ENCODE data around the gene CRIP2. TPM values are rescaled to one million over a fixed set of nuclear protein-coding genes. Genes with fewer than 3 reads are reported as not detected.

CRIP2 gene
- total and polyA plus RNA-seq, 4 donors: 267 to 698 (median 392) TPM

- no peak for DNase-seq
- intact Hi-C loops (cut with DNase I): no loop called here
- Histone ChIP-seq H3K9me3 (ENCODE audit: control insufficient read depth, low read length) (no peaks in the 10 kb centered on the region), H3K4me1 (ENCODE audit: control insufficient read depth in 1 of 2, insufficient read depth in 2 of 2, low read length in 2 of 2) (no peaks in the 10 kb centered on the region), H3K27ac (ENCODE audit: low read depth in 1 of 2, low read length in 2 of 2) (no peak overlapping the region), H3K4me3 (ENCODE audit: low read length in 2 of 2) (no peak overlapping the region), H3K36me3 (ENCODE audit: control insufficient read depth in 1 of 2, insufficient read depth in 2 of 2, low read length in 1 of 2) (no peaks in the 10 kb centered on the region), H3K27me3 (ENCODE audit: control insufficient read depth in 1 of 2, insufficient read depth in 2 of 2, low read length in 1 of 2) (no peaks in the 10 kb centered on the region)
- WGBS, 2 donors: 99 to 100% methylated on average over 1 of the region's 1 CpG
- no peak for ATAC-seq (ENCODE audit: low FRiP score)
These were observed 43.4 kb upstream of the CRIP2 start for GRCh38 chr14:105431256-105431655.

- Histone ChIP-seq H3K4me3 (ENCODE audit: low read length in 2 of 2) (no peak overlapping the region), H3K4me1 (ENCODE audit: control insufficient read depth in 1 of 2, insufficient read depth in 2 of 2, low read length in 2 of 2) (no peaks in the 10 kb centered on the region), H3K36me3 (ENCODE audit: control insufficient read depth in 1 of 2, insufficient read depth in 2 of 2, low read length in 1 of 2) (no peaks in the 10 kb centered on the region), H3K27me3 (ENCODE audit: control insufficient read depth in 1 of 2, insufficient read depth in 2 of 2, low read length in 1 of 2) (no peaks in the 10 kb centered on the region), H3K9me3 (ENCODE audit: control insufficient read depth, low read length) (no peaks in the 10 kb centered on the region), H3K27ac (ENCODE audit: low read depth in 1 of 2, low read length in 2 of 2) (no peak overlapping the region)
- 88 to 89% methylated on average over 12 of the region's 12 CpGs for WGBS, 2 donors
- ATAC-seq (ENCODE audit: low FRiP score) (no peak), DNase-seq (no peak)
- intact Hi-C loops (cut with DNase I): no loop called here
These were observed 42.0 kb upstream of the CRIP2 start for GRCh38 chr14:105432657-105433056.

- intact Hi-C loops (cut with DNase I): no loop called here
- no peak for DNase-seq
- no peaks in the 10 kb centered on the region for H3K36me3 ChIP-seq (ENCODE audit: control insufficient read depth in 1 of 2, insufficient read depth in 2 of 2, low read length in 1 of 2)
- no peaks in the 10 kb centered on the region for H3K27me3 ChIP-seq (ENCODE audit: control insufficient read depth in 1 of 2, insufficient read depth in 2 of 2, low read length in 1 of 2)
- H3K4me3 ChIP-seq (ENCODE audit: low read length in 2 of 2): no peak overlapping the region
- 77 to 80% methylated on average over 17 of the region's 17 CpGs for WGBS, 2 donors
- H3K4me1 ChIP-seq (ENCODE audit: control insufficient read depth in 1 of 2, insufficient read depth in 2 of 2, low read length in 2 of 2): no peaks in the 10 kb centered on the region
- H3K27ac ChIP-seq (ENCODE audit: low read depth in 1 of 2, low read length in 2 of 2): no peak overlapping the region
- ATAC-seq (ENCODE audit: low FRiP score): peak; percentile 19
- H3K9me3 ChIP-seq (ENCODE audit: control insufficient read depth, low read length): no peaks in the 10 kb centered on the region
These were observed 41.4 kb upstream of the CRIP2 start for GRCh38 chr14:105433161-105433605.

GRCh38 chr14:105436402-105436801 lies 38.2 kb upstream of the CRIP2 start:
- no peak for ATAC-seq (ENCODE audit: low FRiP score)
- Histone ChIP-seq H3K36me3 (ENCODE audit: control insufficient read depth in 1 of 2, insufficient read depth in 2 of 2, low read length in 1 of 2) (no peaks in the 10 kb centered on the region), H3K4me1 (ENCODE audit: control insufficient read depth in 1 of 2, insufficient read depth in 2 of 2, low read length in 2 of 2) (no peaks in the 10 kb centered on the region), H3K27ac (ENCODE audit: low read depth in 1 of 2, low read length in 2 of 2) (no peak overlapping the region), H3K4me3 (ENCODE audit: low read length in 2 of 2) (no peak overlapping the region), H3K27me3 (ENCODE audit: control insufficient read depth in 1 of 2, insufficient read depth in 2 of 2, low read length in 1 of 2) (no peaks in the 10 kb centered on the region), H3K9me3 (ENCODE audit: control insufficient read depth, low read length) (no peaks in the 10 kb centered on the region)
- intact Hi-C loops (cut with DNase I): no loop called here
- 50 to 58% methylated on average over 12 of the region's 12 CpGs for WGBS, 2 donors
- DNase-seq: no peak

- H3K4me3 ChIP-seq (ENCODE audit: low read length in 2 of 2): no peak overlapping the region
- no peaks in the 10 kb centered on the region for H3K4me1 ChIP-seq (ENCODE audit: control insufficient read depth in 1 of 2, insufficient read depth in 2 of 2, low read length in 2 of 2)
- WGBS, 2 donors: 86 to 88% methylated on average over 30 to 31 of the region's 31 CpGs
- H3K27ac ChIP-seq (ENCODE audit: low read depth in 1 of 2, low read length in 2 of 2): no peak overlapping the region
- no peaks in the 10 kb centered on the region for H3K36me3 ChIP-seq (ENCODE audit: control insufficient read depth in 1 of 2, insufficient read depth in 2 of 2, low read length in 1 of 2)
- intact Hi-C loops (cut with DNase I): no loop called here
- H3K9me3 ChIP-seq (ENCODE audit: control insufficient read depth, low read length): no peaks in the 10 kb centered on the region
- ATAC-seq (ENCODE audit: low FRiP score) (peak; percentile 26), DNase-seq (no peak)
- no peaks in the 10 kb centered on the region for H3K27me3 ChIP-seq (ENCODE audit: control insufficient read depth in 1 of 2, insufficient read depth in 2 of 2, low read length in 1 of 2)
These were observed 37.5 kb upstream of the CRIP2 start for GRCh38 chr14:105436891-105437722.

- H3K27me3 ChIP-seq (ENCODE audit: control insufficient read depth in 1 of 2, insufficient read depth in 2 of 2, low read length in 1 of 2): no peaks in the 10 kb centered on the region
- intact Hi-C loops (cut with DNase I): no loop called here
- peaks cover 0 to 1% of the 10 kb centered on the region in 2 donors for H3K36me3 ChIP-seq (ENCODE audit: control insufficient read depth in 1 of 2, insufficient read depth in 2 of 2, low read length in 1 of 2)
- 88 to 89% methylated on average over 18 of the region's 18 CpGs for WGBS, 2 donors
- DNase-seq (no peak), ATAC-seq (ENCODE audit: low FRiP score) (no peak)
- H3K4me3 ChIP-seq (ENCODE audit: low read length in 2 of 2): no peak overlapping the region
- H3K4me1 ChIP-seq (ENCODE audit: control insufficient read depth in 1 of 2, insufficient read depth in 2 of 2, low read length in 2 of 2): no peaks in the 10 kb centered on the region
- no peak overlapping the region for H3K27ac ChIP-seq (ENCODE audit: low read depth in 1 of 2, low read length in 2 of 2)
- no peaks in the 10 kb centered on the region for H3K9me3 ChIP-seq (ENCODE audit: control insufficient read depth, low read length)
These were observed 36.7 kb upstream of the CRIP2 start for GRCh38 chr14:105437723-105438500.

- 87 to 90% methylated on average over 11 of the region's 11 CpGs for WGBS, 2 donors
- H3K36me3 ChIP-seq (ENCODE audit: control insufficient read depth in 1 of 2, insufficient read depth in 2 of 2, low read length in 1 of 2): peaks cover 0 to 1% of the 10 kb centered on the region in 2 donors
- no peak overlapping the region for H3K27ac ChIP-seq (ENCODE audit: low read depth in 1 of 2, low read length in 2 of 2)
- H3K27me3 ChIP-seq (ENCODE audit: control insufficient read depth in 1 of 2, insufficient read depth in 2 of 2, low read length in 1 of 2): no peaks in the 10 kb centered on the region
- no peak overlapping the region for H3K4me3 ChIP-seq (ENCODE audit: low read length in 2 of 2)
- intact Hi-C loops (cut with DNase I): no loop called here
- no peak for ATAC-seq (ENCODE audit: low FRiP score)
- H3K4me1 ChIP-seq (ENCODE audit: control insufficient read depth in 1 of 2, insufficient read depth in 2 of 2, low read length in 2 of 2): no peaks in the 10 kb centered on the region
- DNase-seq: no peak
- no peaks in the 10 kb centered on the region for H3K9me3 ChIP-seq (ENCODE audit: control insufficient read depth, low read length)
These were observed 35.4 kb upstream of the CRIP2 start for GRCh38 chr14:105439179-105439578.

- intact Hi-C loops (cut with DNase I): loop anchor here in 1 of 2 donors (10.0 kb wide), 1 partner anchor 65 kb away; no protein-coding TSS in a partner anchor
- no peak overlapping the region for H3K4me3 ChIP-seq (ENCODE audit: low read length in 2 of 2)
- no peaks in the 10 kb centered on the region for H3K27me3 ChIP-seq (ENCODE audit: control insufficient read depth in 1 of 2, insufficient read depth in 2 of 2, low read length in 1 of 2)
- no peaks in the 10 kb centered on the region for H3K4me1 ChIP-seq (ENCODE audit: control insufficient read depth in 1 of 2, insufficient read depth in 2 of 2, low read length in 2 of 2)
- peaks cover 0 to 1% of the 10 kb centered on the region in 2 donors for H3K36me3 ChIP-seq (ENCODE audit: control insufficient read depth in 1 of 2, insufficient read depth in 2 of 2, low read length in 1 of 2)
- peak; percentile 24 for ATAC-seq (ENCODE audit: low FRiP score)
- WGBS, 2 donors: 81 to 86% methylated on average over 30 to 33 of the region's 33 CpGs
- H3K9me3 ChIP-seq (ENCODE audit: control insufficient read depth, low read length): no peaks in the 10 kb centered on the region
- no peak for DNase-seq
- no peak overlapping the region for H3K27ac ChIP-seq (ENCODE audit: low read depth in 1 of 2, low read length in 2 of 2)
These were observed 34.7 kb upstream of the CRIP2 start for GRCh38 chr14:105439710-105440553.

Data from aorta (tissue), 5 donors.